ENCODE measurements around the gene DHX30. TPM values are rescaled to one million over a fixed set of nuclear protein-coding genes. Genes with fewer than 3 reads are reported as not detected.

DHX30 gene
- total and polyA plus RNA-seq, 9 donors: 19.5 to 66.8 (median 55.1) TPM

DNA sequence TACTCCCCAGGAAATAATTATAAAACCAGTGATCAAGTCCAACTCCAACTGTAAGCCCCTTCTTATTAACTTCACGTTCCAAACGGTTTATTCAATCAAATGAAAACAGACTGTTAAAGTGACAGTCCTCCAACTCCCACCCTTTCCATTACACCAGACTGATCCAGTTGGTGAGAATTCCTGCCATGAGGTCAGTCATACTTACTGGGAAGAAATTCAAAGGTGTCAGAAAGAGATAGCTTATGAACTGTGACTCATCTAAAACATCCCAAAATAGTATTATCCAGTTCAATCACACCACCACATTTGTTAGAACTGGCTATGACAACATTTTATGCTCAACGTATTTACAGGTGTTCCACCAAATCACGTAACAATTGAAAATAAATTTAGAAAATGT is 40.7 kb upstream of the DHX30 start:
- no peak overlapping the region for H3K4me3 ChIP-seq
- H3K27ac ChIP-seq: no peak overlapping the region
- no peaks in the 10 kb centered on the region for H3K36me3 ChIP-seq
- H3K4me1 ChIP-seq (ENCODE audit: insufficient read depth): peaks cover 2% of the 10 kb centered on the region
- DNase-seq: no peak
- H3K9me3 ChIP-seq: no peaks in the 10 kb centered on the region
- WGBS, 3 donors: 31 to 34% (median 31%) methylated on average over 4 of the region's 4 CpGs
- intact Hi-C loops (cut with DNase I): no loop called here
- H3K27me3 ChIP-seq: no peaks in the 10 kb centered on the region
- no peak for TF ChIP-seq EP300 (IDR thresholded peaks at IDR 0.05)
- TF ChIP-seq POLR2A (IDR thresholded peaks at IDR 0.05): no peak
- TF ChIP-seq, protein P1, sequence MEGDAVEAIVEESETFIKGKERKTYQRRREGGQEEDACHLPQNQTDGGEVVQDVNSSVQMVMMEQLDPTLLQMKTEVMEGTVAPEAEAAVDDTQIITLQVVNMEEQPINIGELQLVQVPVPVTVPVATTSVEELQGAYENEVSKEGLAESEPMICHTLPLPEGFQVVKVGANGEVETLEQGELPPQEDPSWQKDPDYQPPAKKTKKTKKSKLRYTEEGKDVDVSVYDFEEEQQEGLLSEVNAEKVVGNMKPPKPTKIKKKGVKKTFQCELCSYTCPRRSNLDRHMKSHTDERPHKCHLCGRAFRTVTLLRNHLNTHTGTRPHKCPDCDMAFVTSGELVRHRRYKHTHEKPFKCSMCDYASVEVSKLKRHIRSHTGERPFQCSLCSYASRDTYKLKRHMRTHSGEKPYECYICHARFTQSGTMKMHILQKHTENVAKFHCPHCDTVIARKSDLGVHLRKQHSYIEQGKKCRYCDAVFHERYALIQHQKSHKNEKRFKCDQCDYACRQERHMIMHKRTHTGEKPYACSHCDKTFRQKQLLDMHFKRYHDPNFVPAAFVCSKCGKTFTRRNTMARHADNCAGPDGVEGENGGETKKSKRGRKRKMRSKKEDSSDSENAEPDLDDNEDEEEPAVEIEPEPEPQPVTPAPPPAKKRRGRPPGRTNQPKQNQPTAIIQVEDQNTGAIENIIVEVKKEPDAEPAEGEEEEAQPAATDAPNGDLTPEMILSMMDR (IDR thresholded peaks at IDR 0.05): no peak

DNA sequence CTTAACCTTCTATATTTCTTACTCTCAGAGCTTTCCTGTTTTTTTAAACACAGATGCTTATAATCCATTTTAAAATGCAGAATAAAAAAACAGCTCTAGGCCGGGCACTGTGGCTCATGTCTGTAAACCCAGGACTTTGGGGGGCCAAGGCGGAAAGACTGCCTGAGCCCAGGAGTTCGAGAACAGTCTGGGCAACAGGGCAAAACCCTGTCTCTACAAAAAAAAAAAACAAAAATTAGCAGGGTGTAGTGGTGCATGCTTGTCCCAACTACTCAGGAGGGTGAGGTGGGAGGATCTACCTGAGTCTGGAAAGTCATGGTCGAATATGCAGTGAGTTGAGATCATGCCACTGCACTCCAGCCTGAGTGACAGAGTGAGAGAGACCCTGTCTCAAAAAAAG is 36.8 kb upstream of the DHX30 start:
- Histone ChIP-seq H3K27me3 (no peaks in the 10 kb centered on the region), H3K9me3 (no peaks in the 10 kb centered on the region), H3K36me3 (no peaks in the 10 kb centered on the region), H3K4me3 (no peak overlapping the region), H3K4me1 (ENCODE audit: insufficient read depth) (peaks cover 2% of the 10 kb centered on the region), H3K27ac (no peak overlapping the region)
- no peak for TF ChIP-seq POLR2A (IDR thresholded peaks at IDR 0.05)
- no peak for TF ChIP-seq EP300 (IDR thresholded peaks at IDR 0.05)
- TF ChIP-seq, protein P1 (IDR thresholded peaks at IDR 0.05): no peak
- intact Hi-C loops (cut with DNase I): no loop called here
- 78 to 82% (median 79%) methylated on average over 4 of the region's 4 CpGs for WGBS, 3 donors
- DNase-seq: no peak

DNA sequence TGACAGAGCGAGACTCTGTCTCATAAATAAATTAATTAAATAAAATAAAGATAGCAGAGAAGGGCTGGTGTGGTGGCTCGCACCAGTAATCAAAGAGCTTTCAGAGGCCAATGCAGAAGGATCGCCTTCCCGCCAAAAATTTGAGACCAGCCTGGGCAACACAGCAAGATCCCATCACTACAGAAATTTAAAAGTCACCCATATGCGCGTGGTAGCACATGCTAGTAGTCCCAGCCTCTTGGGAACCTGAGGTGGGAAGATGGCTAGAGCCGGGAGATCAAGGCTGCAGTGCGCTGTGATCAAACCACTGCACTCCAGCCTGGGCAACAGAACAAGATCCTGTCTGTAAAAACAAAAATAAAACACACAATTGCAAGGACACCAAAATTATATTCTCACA is 30.9 kb upstream of the DHX30 start:
- H3K4me1 ChIP-seq (ENCODE audit: insufficient read depth): peaks cover 7% of the 10 kb centered on the region
- 95 to 99% (median 97%) methylated on average over 8 of the region's 8 CpGs for WGBS, 3 donors
- H3K9me3 ChIP-seq: no peaks in the 10 kb centered on the region
- TF ChIP-seq EP300 (IDR thresholded peaks at IDR 0.05): no peak
- TF ChIP-seq POLR2A (IDR thresholded peaks at IDR 0.05): no peak
- TF ChIP-seq, protein P1 (IDR thresholded peaks at IDR 0.05): no peak
- no peaks in the 10 kb centered on the region for H3K36me3 ChIP-seq
- no peak for DNase-seq
- intact Hi-C loops (cut with DNase I): no loop called here
- H3K27ac ChIP-seq: no peak overlapping the region
- H3K4me3 ChIP-seq: no peak overlapping the region
- no peaks in the 10 kb centered on the region for H3K27me3 ChIP-seq

DNA sequence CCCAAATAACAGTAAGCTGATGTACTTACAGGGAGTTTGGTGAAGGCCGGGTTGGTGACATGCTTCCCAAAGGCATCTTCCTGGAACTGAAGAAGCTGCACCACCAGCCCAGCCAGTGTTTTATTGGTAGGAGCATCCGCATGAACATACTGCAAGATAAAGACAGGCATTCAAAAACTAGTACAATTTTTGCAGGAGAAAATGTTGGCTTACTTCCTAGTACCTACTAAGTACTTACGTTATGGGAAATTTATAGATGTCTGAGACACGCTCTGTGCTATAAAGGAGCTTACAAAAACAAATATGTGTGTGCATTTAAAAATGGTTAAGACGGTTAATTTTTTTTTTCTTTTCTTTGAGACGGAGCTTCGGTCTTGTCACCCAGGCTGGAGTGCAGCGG is 30.1 kb upstream of the DHX30 start:
- H3K4me3 ChIP-seq: no peak overlapping the region
- H3K4me1 ChIP-seq (ENCODE audit: insufficient read depth): peaks cover 8% of the 10 kb centered on the region
- no peaks in the 10 kb centered on the region for H3K36me3 ChIP-seq
- WGBS, 3 donors: 52 to 55% (median 53%) methylated on average over 8 of the region's 8 CpGs
- no peak for DNase-seq
- H3K27ac ChIP-seq: no peak overlapping the region
- TF ChIP-seq, protein P1 (IDR thresholded peaks at IDR 0.05): no peak
- TF ChIP-seq POLR2A (IDR thresholded peaks at IDR 0.05): no peak
- TF ChIP-seq EP300 (IDR thresholded peaks at IDR 0.05): no peak
- intact Hi-C loops (cut with DNase I): no loop called here
- no peaks in the 10 kb centered on the region for H3K9me3 ChIP-seq
- H3K27me3 ChIP-seq: no peaks in the 10 kb centered on the region

DNA sequence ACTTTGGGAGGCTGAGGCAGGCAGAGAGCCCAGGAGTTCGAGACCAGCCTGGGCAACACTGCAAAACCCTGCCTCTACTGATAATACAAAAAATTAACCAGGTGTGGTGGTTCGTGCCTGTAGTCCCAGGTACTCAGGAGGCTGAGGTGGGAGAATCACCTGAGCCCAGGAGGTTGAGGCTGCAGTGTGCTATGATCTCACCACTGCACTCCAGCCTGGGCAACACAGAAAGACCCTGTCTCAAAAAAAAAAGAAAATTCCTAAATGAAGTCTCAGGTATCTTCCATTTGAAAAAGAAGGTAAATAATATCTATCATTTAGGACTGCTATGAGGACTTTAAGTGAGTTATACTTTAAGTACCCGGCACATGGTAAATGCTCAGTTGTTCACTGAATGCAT is 24.2 kb upstream of the DHX30 start:
- Histone ChIP-seq H3K36me3 (no peaks in the 10 kb centered on the region), H3K4me3 (no peak overlapping the region), H3K4me1 (ENCODE audit: insufficient read depth) (peaks cover 7% of the 10 kb centered on the region), H3K27me3 (no peaks in the 10 kb centered on the region), H3K27ac (no peak overlapping the region), H3K9me3 (no peaks in the 10 kb centered on the region)
- intact Hi-C loops (cut with DNase I): no loop called here
- no peak for TF ChIP-seq POLR2A (IDR thresholded peaks at IDR 0.05)
- no peak for TF ChIP-seq EP300 (IDR thresholded peaks at IDR 0.05)
- TF ChIP-seq, protein P1 (IDR thresholded peaks at IDR 0.05): no peak
- no peak for DNase-seq
- WGBS, 3 donors: 86 to 93% (median 90%) methylated on average over 3 of the region's 3 CpGs

Data from ovary (tissue), 9 donors.